ENCODE results near the gene PEX14. TPM values are rescaled to one million over a fixed set of nuclear protein-coding genes. Genes with fewer than 3 reads are reported as not detected.

Gene PEX14
- total and polyA plus RNA-seq, 2 experiments from 2014 or later, result 17.6 to 19.6 TPM

DNA sequence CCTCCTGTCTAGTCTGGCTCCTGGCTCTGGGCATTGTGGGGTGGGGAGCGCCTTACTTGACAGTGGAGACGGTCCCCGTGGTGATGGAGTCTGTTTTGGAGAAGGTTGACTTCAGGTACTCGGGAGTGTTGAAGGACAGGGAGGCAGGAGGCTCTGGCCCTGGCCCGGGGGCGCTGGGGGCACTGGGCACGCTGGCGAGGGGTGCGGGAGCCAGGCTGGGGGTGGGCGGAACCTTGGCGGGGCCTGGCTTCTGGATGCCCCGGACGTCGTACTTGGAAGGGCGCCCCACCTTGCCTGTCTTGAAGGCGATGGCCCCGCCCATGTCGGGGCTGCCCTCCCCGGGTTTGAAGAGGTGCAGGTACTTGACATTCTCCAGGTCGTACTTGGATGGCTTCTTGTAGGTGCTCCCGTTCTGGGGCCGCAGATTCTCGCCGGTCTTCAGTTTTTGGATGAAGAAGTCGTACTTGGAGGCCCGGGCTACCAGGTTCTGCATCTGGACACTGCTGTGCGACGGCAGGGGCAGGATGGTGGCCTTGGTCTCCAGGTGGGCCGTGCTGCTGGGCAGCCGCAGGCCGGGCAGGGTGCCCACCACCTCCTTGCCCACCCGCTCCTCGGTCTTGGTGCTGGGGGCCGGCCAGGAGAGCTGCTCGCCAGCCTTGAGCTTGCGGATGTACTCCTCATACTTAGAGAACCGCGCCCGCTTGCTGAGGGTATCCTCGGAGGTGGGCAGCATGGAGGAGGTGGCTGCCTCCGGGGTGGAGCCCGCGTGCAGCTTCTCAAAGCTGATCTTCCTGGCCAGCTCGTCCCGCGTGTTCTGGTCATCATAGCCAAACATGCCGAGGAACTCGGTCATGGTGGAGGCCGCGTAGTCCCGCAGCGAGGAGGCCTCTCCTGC, 185.1 kb downstream of the PEX14 start:
- no peaks in the 10 kb centered on the region for H3K9me3 Mint-ChIP-seq
- no peaks in the 10 kb centered on the region for H4K20me1 ChIP-seq (replicated peaks; ENCODE audit: insufficient read depth)
- DNase-seq (ENCODE audit: low spot score) (no peak), ATAC-seq (no peak)
- H3K4me2 ChIP-seq, result no peak overlapping the region
- no peaks in the 10 kb centered on the region for H3K79me2 ChIP-seq (replicated peaks; ENCODE audit: insufficient read depth)
- H3K4me1 ChIP-seq (ENCODE audit: insufficient read depth), result no peaks in the 10 kb centered on the region
- H3K27ac Mint-ChIP-seq, result no peak overlapping the region
- no peaks in the 10 kb centered on the region for H3K27me3 ChIP-seq (ENCODE audit: insufficient read depth)
- H3K36me3 ChIP-seq (ENCODE audit: insufficient read depth), result no peaks in the 10 kb centered on the region
- peaks cover 6% of the 10 kb centered on the region for H3K27me3 Mint-ChIP-seq (ENCODE audit: insufficient read depth, low read depth, poor library complexity)
- H3F3A ChIP-seq (replicated peaks; ENCODE audit: low read depth), result peaks cover 7% of the 10 kb centered on the region
- H3K4me3 ChIP-seq, result no peak overlapping the region
- H3K4me3 Mint-ChIP-seq, result no peak overlapping the region
- no peaks in the 10 kb centered on the region for H3K9me2 ChIP-seq (ENCODE audit: insufficient read depth)
- H2AFZ ChIP-seq, result no peak overlapping the region
- TF ChIP-seq JUNB (IDR thresholded peaks at IDR 0.05; ENCODE audit: unreplicated experiment) (no peak), POLR2AphosphoS5 (IDR thresholded peaks at IDR 0.05; ENCODE audit: low read depth) (no peak), NANOG (IDR thresholded peaks at IDR 0.05; ENCODE audit: borderline replicate concordance) (no peak), ZNF114 (CRISPR knock-in tag; IDR thresholded peaks at IDR 0.05) (no peak), STAT1 (IDR thresholded peaks at IDR 0.05; ENCODE audit: unreplicated experiment) (no peak), EZH2phosphoT487 (IDR thresholded peaks at IDR 0.05; ENCODE audit: unreplicated experiment) (no peak), CREB1 (CRISPR knock-in tag; IDR thresholded peaks at IDR 0.05; ENCODE audit: low read depth) (no peak), ZNF331 (CRISPR knock-in tag; IDR thresholded peaks at IDR 0.05; ENCODE audit: low read depth) (no peak), EZH2 (IDR thresholded peaks at IDR 0.05; ENCODE audit: low read depth, unreplicated experiment) (no peak)
- TF ChIP-seq, protein P1, sequence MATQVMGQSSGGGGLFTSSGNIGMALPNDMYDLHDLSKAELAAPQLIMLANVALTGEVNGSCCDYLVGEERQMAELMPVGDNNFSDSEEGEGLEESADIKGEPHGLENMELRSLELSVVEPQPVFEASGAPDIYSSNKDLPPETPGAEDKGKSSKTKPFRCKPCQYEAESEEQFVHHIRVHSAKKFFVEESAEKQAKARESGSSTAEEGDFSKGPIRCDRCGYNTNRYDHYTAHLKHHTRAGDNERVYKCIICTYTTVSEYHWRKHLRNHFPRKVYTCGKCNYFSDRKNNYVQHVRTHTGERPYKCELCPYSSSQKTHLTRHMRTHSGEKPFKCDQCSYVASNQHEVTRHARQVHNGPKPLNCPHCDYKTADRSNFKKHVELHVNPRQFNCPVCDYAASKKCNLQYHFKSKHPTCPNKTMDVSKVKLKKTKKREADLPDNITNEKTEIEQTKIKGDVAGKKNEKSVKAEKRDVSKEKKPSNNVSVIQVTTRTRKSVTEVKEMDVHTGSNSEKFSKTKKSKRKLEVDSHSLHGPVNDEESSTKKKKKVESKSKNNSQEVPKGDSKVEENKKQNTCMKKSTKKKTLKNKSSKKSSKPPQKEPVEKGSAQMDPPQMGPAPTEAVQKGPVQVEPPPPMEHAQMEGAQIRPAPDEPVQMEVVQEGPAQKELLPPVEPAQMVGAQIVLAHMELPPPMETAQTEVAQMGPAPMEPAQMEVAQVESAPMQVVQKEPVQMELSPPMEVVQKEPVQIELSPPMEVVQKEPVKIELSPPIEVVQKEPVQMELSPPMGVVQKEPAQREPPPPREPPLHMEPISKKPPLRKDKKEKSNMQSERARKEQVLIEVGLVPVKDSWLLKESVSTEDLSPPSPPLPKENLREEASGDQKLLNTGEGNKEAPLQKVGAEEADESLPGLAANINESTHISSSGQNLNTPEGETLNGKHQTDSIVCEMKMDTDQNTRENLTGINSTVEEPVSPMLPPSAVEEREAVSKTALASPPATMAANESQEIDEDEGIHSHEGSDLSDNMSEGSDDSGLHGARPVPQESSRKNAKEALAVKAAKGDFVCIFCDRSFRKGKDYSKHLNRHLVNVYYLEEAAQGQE (IDR thresholded peaks at IDR 0.05; ENCODE audit: unreplicated experiment), result no peak
- peaks cover 9% of the 10 kb centered on the region for H3K4me1 Mint-ChIP-seq
- H3K36me3 Mint-ChIP-seq (ENCODE audit: low read depth), result no peaks in the 10 kb centered on the region
- no peak overlapping the region for H3K27ac ChIP-seq (ENCODE audit: low read depth)

DNA sequence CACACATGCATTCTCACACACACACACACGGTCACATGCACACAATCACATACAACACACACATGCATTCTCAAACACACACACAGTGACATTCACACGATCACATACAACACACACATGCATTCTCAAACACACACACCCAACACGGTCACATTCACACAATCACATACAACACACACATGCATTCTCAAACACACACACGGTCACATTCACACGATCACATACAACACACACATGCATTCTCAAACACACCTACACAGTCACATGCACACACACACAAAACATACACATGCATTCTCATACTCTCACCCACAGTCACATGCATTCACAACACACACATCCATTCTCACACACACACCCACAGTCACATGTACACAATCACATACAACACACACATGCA, 186.7 kb downstream of the PEX14 start:
- Histone ChIP-seq H3K27ac (ENCODE audit: low read depth) (no peak overlapping the region), H3F3A (replicated peaks; ENCODE audit: low read depth) (peaks cover 7% of the 10 kb centered on the region), H3K79me2 (replicated peaks; ENCODE audit: insufficient read depth) (no peaks in the 10 kb centered on the region), H4K20me1 (replicated peaks; ENCODE audit: insufficient read depth) (no peaks in the 10 kb centered on the region), H3K4me3 (no peak overlapping the region), H3K27me3 (ENCODE audit: insufficient read depth) (no peaks in the 10 kb centered on the region), H3K4me1 (ENCODE audit: insufficient read depth) (no peaks in the 10 kb centered on the region), H3K36me3 (ENCODE audit: insufficient read depth) (no peaks in the 10 kb centered on the region), H3K4me2 (no peak overlapping the region), H3K9me2 (ENCODE audit: insufficient read depth) (no peaks in the 10 kb centered on the region), H2AFZ (no peak overlapping the region)
- ATAC-seq, result no peak
- no peaks in the 10 kb centered on the region for H3K36me3 Mint-ChIP-seq (ENCODE audit: low read depth)
- H3K27me3 Mint-ChIP-seq (ENCODE audit: insufficient read depth, low read depth, poor library complexity), result peaks cover 8% of the 10 kb centered on the region
- no peak overlapping the region for H3K27ac Mint-ChIP-seq
- peaks cover 11% of the 10 kb centered on the region for H3K4me1 Mint-ChIP-seq
- no peak for DNase-seq (ENCODE audit: low spot score)
- H3K4me3 Mint-ChIP-seq, result no peak overlapping the region
- no peaks in the 10 kb centered on the region for H3K9me3 Mint-ChIP-seq
- TF ChIP-seq, protein P2, sequence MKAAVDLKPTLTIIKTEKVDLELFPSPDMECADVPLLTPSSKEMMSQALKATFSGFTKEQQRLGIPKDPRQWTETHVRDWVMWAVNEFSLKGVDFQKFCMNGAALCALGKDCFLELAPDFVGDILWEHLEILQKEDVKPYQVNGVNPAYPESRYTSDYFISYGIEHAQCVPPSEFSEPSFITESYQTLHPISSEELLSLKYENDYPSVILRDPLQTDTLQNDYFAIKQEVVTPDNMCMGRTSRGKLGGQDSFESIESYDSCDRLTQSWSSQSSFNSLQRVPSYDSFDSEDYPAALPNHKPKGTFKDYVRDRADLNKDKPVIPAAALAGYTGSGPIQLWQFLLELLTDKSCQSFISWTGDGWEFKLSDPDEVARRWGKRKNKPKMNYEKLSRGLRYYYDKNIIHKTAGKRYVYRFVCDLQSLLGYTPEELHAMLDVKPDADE (IDR thresholded peaks at IDR 0.05), result no peak
- TF ChIP-seq, protein P1 (IDR thresholded peaks at IDR 0.05; ENCODE audit: unreplicated experiment), result no peak
- TF ChIP-seq POLR2AphosphoS5 (IDR thresholded peaks at IDR 0.05; ENCODE audit: low read depth), result no peak
- TF ChIP-seq CREB1 (CRISPR knock-in tag; IDR thresholded peaks at IDR 0.05; ENCODE audit: low read depth), result no peak
- no peak for TF ChIP-seq NANOG (IDR thresholded peaks at IDR 0.05; ENCODE audit: borderline replicate concordance)
- TF ChIP-seq ZNF114 (CRISPR knock-in tag; IDR thresholded peaks at IDR 0.05), result no peak
- TF ChIP-seq, protein P3, sequence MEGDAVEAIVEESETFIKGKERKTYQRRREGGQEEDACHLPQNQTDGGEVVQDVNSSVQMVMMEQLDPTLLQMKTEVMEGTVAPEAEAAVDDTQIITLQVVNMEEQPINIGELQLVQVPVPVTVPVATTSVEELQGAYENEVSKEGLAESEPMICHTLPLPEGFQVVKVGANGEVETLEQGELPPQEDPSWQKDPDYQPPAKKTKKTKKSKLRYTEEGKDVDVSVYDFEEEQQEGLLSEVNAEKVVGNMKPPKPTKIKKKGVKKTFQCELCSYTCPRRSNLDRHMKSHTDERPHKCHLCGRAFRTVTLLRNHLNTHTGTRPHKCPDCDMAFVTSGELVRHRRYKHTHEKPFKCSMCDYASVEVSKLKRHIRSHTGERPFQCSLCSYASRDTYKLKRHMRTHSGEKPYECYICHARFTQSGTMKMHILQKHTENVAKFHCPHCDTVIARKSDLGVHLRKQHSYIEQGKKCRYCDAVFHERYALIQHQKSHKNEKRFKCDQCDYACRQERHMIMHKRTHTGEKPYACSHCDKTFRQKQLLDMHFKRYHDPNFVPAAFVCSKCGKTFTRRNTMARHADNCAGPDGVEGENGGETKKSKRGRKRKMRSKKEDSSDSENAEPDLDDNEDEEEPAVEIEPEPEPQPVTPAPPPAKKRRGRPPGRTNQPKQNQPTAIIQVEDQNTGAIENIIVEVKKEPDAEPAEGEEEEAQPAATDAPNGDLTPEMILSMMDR (conservative IDR thresholded peaks at IDR 0.05; ENCODE audit: low read depth in 2 of 2), result no peak
- TF ChIP-seq JUNB (IDR thresholded peaks at IDR 0.05; ENCODE audit: unreplicated experiment), result no peak

Measured in GM23338 (cell line).